ENCODE measurements around the gene TMEM109.
A peak's percentile ranks its signal among the peaks of the same experiment; 100 is the strongest.

TMEM109 gene

DNA sequence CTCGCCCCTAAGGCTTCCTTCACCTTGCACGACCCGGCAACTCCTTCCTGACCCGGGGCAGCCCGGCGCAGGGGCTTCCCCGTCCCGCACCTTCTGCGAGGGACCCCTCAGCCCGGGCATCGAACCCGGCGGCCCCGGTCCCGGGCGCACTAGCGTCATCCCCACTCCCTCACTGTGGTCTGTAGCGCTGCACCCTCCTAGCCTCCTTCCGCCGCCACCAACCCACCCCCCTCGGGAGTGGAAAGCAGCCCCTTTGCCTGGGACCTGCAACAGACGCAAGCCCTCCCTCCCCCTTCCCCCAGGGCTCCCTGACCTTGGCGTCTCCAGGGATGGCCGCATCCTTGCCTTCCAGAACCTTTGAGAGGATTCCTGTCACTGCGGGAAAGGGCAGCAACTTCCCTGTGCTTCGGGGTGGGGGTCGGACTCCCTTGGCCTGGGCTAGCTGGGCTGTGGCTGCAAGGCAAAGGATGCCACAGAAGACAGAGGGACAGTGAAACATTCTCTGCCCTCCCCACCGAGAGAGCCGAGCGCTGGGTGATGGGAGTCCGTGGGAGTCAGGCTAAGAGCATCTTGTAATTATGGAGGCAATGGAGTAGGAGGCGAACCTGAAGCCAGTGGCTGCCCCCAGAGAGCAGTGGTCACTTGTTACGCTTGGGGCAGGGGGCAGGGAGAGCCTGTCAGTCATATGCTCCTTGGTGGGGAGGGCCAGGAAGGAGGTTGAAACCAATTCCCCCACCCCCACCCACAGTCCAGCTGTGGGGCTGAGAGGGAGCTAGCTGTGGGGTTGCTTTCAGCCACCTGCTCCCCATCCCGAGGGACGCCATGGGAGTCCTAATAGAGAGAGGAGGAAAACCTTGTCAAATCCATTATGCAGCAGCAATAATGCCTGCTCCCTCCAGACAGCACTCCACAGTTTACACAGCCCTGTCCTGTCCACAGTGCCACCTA lies 11.2 kb downstream of the TMEM109 start:
- POLR2A ChIA-PET: interaction anchor here (0.7 to 1.6 kb wide), 2 partner anchors 11 to 20 kb away, joined by 5 to 7 read pairs; partner anchors contain the start of gene TMEM109
- peaks cover 0 to 72% of the 10 kb centered on the region in 2 experiments; a peak in 1 of 3 replicates for H3K36me3 ChIP-seq (ENCODE audit: control insufficient read depth in 2 of 2, insufficient read depth in 1 of 2, low read length in 2 of 2)
- TF ChIP-seq ZNF624 (tag by site-specific recombination; IDR thresholded peaks at IDR 0.05): no peak
- peak; percentile 65; the same call in 1 of the 2 replicates for TF ChIP-seq ZNF335 (tag by site-specific recombination; conservative IDR thresholded peaks at IDR 0.05)
- TF ChIP-seq KLF9 (tag by site-specific recombination; IDR thresholded peaks at IDR 0.05; ENCODE audit: low read depth): 0 out of 2 replicates have a peak, but pooled peaks have one; percentile 19
- TF ChIP-seq ZNF664 (tag by site-specific recombination; IDR thresholded peaks at IDR 0.05): no peak
- TF ChIP-seq GLIS1 (tag by site-specific recombination; IDR thresholded peaks at IDR 0.05): 0 out of 2 replicates have a peak, but pooled peaks have one; percentile 13
- peak; percentile 76 for TF ChIP-seq EGR2 (tag by site-specific recombination; IDR thresholded peaks at IDR 0.05; ENCODE audit: low read depth)
- peak; percentile 79 for TF ChIP-seq ZBTB17 (tag by site-specific recombination; IDR thresholded peaks at IDR 0.05)
- no peak for TF ChIP-seq ZNF677 (tag by site-specific recombination; IDR thresholded peaks at IDR 0.05)
- TF ChIP-seq, protein P1, sequence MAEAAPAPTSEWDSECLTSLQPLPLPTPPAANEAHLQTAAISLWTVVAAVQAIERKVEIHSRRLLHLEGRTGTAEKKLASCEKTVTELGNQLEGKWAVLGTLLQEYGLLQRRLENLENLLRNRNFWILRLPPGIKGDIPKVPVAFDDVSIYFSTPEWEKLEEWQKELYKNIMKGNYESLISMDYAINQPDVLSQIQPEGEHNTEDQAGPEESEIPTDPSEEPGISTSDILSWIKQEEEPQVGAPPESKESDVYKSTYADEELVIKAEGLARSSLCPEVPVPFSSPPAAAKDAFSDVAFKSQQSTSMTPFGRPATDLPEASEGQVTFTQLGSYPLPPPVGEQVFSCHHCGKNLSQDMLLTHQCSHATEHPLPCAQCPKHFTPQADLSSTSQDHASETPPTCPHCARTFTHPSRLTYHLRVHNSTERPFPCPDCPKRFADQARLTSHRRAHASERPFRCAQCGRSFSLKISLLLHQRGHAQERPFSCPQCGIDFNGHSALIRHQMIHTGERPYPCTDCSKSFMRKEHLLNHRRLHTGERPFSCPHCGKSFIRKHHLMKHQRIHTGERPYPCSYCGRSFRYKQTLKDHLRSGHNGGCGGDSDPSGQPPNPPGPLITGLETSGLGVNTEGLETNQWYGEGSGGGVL (tag by site-specific recombination; IDR thresholded peaks at IDR 0.05): peak; percentile 79
- TF ChIP-seq ZNF792 (tag by site-specific recombination; IDR thresholded peaks at IDR 0.05): no peak
- TF ChIP-seq ZNF175 (tag by site-specific recombination; IDR thresholded peaks at IDR 0.05): no peak
- TF ChIP-seq ZIC2 (tag by site-specific recombination; IDR thresholded peaks at IDR 0.05): peak; percentile 60
- TF ChIP-seq SCRT2 (tag by site-specific recombination; IDR thresholded peaks at IDR 0.05): peak; percentile 79
- TF ChIP-seq ZNF707 (tag by site-specific recombination; IDR thresholded peaks at IDR 0.05): no peak
- no peak for TF ChIP-seq ZNF488 (tag by site-specific recombination; IDR thresholded peaks at IDR 0.05)
- peak; percentile 80; the same call in 1 of the 2 replicates for TF ChIP-seq ZBTB20 (tag by site-specific recombination; IDR thresholded peaks at IDR 0.05)
- no peak for TF ChIP-seq ZNF248 (tag by site-specific recombination; IDR thresholded peaks at IDR 0.05)
- no peak for TF ChIP-seq GLI2 (tag by site-specific recombination; IDR thresholded peaks at IDR 0.05; ENCODE audit: borderline replicate concordance, low read depth)
- TF ChIP-seq BCL6B (tag by site-specific recombination; IDR thresholded peaks at IDR 0.05): no peak
- TF ChIP-seq, protein P2, sequence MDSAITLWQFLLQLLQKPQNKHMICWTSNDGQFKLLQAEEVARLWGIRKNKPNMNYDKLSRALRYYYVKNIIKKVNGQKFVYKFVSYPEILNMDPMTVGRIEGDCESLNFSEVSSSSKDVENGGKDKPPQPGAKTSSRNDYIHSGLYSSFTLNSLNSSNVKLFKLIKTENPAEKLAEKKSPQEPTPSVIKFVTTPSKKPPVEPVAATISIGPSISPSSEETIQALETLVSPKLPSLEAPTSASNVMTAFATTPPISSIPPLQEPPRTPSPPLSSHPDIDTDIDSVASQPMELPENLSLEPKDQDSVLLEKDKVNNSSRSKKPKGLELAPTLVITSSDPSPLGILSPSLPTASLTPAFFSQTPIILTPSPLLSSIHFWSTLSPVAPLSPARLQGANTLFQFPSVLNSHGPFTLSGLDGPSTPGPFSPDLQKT (IDR thresholded peaks at IDR 0.05; ENCODE audit: borderline replicate concordance, low read depth, low read length): no peak
- peak; percentile 77 for TF ChIP-seq ZFHX2 (tag by site-specific recombination; conservative IDR thresholded peaks at IDR 0.05)
- TF ChIP-seq HOXC10 (CRISPR knock-in tag; IDR thresholded peaks at IDR 0.05): no peak
- TF ChIP-seq PRDM10 (tag by site-specific recombination; IDR thresholded peaks at IDR 0.05): peak; percentile 59
- TF ChIP-seq ZNF138 (tag by site-specific recombination; IDR thresholded peaks at IDR 0.05; ENCODE audit: borderline replicate concordance): no peak
- peak overlapping the region; percentile 72 for H3K4me3 ChIP-seq (ENCODE audit: low read depth, low read length)
- H3K4me1 ChIP-seq (ENCODE audit: control insufficient read depth, insufficient read depth, low read length): no peaks in the 10 kb centered on the region
- peak overlapping the region; percentile 46; the same call in 1 of the 2 replicates for H3K27ac ChIP-seq (ENCODE audit: extremely low read depth, low read depth, low read length)
- CTCF ChIA-PET: no interaction called here
- no peaks in the 10 kb centered on the region for H3K9me3 ChIP-seq (ENCODE audit: control insufficient read depth, insufficient read depth, low read depth, low read length)

Measured in HEK293 (cell line).